ENCODE data around the gene HIGD2B.
"Not testable (repeated sequence)": the region's sequence is repeated elsewhere in the genome, so short reads cannot be mapped to it uniquely, and the experiment has no call there.

DNA sequence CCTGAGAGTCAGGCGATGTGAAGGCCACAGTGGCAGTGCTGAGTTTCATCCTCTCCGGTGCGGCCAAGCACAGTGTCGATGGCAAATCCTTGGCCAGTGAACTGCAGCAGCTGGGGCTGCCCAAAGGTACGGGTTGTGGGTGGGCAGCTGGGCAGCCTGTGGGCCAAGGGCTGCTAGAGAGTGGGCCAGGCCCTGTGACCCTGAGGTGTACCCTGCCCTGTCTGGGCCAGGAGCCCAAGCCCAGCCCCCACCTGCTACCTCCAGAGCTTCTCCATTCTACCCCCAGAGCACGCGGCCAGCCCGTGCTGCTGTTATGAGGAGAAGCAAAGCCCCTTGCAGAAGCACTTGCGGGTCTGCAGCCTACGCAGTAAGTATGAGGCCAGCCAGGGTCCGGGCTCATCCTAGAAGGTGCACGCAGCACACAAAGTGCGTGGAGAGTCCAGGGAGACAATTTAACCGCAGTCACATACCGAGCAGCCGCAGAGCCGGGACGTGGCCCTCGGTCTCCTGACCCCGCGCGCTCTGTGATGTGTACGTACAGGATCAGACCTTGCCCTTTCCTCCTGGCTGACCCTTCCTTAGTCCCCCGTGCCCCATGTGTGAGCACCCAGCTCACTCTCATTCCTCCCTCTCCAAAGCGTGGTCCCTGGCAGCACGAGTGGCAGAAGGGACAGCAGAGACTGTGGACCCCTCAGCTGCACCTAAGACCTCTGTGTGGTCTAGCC is 46.1 kb downstream of the HIGD2B start:
- TF ChIP-seq, protein P1, sequence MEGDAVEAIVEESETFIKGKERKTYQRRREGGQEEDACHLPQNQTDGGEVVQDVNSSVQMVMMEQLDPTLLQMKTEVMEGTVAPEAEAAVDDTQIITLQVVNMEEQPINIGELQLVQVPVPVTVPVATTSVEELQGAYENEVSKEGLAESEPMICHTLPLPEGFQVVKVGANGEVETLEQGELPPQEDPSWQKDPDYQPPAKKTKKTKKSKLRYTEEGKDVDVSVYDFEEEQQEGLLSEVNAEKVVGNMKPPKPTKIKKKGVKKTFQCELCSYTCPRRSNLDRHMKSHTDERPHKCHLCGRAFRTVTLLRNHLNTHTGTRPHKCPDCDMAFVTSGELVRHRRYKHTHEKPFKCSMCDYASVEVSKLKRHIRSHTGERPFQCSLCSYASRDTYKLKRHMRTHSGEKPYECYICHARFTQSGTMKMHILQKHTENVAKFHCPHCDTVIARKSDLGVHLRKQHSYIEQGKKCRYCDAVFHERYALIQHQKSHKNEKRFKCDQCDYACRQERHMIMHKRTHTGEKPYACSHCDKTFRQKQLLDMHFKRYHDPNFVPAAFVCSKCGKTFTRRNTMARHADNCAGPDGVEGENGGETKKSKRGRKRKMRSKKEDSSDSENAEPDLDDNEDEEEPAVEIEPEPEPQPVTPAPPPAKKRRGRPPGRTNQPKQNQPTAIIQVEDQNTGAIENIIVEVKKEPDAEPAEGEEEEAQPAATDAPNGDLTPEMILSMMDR (IDR thresholded peaks at IDR 0.05; ENCODE audit: low read length): not testable (repeated sequence)
- not testable (repeated sequence) for TF ChIP-seq EZH2 (IDR thresholded peaks at IDR 0.05; ENCODE audit: borderline replicate concordance, low read length)
